GM18505 (cell line): ENCODE results near the gene TRPM2.

ENCODE experiments used
- ATAC-seq: cut with Tn5 transposase; IDR thresholded peaks from one replicate; pipeline ENCODE4 v1.9.1; 2021; ENCODE audit not compliant: unreplicated experiment
- POLR2A ChIP-seq: IDR thresholded peaks from 4 replicates; pipeline ENCODE4 v1.6.1; 2011; ENCODE audit warnings: borderline replicate concordance; ENCODE audit not compliant: insufficient read depth, insufficient read length; ENCODE audit errors: extremely low read depth

Gene TRPM2

DNA sequence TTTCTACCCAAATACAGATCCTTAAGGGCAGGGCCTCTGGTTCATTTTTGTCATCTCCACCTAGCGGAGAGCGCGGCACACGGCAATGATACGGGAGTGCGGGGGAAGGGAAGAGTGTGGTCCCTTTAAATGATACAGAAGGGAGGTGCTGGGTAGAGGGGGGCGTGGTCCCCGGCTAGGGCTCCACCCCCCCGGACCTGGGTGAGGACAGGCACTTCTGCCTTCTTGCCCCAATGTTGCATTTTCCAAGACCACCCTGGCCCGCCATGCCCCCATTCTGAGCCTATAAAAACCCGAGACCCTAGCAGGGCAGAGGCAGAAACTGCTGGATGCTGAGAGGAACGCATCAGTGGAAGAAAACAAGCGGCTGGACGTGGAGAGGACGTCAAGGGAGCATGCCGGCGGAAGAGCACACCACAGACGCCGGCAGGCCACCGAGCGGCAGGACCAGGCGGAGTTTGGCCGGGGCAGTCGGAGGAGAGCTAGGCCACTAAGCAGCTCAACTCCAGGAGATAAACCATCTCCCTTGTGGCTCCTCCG, 131.9 kb downstream of the TRPM2 start:
- ATAC-seq: no peak
- no peak for TF ChIP-seq POLR2A

DNA sequence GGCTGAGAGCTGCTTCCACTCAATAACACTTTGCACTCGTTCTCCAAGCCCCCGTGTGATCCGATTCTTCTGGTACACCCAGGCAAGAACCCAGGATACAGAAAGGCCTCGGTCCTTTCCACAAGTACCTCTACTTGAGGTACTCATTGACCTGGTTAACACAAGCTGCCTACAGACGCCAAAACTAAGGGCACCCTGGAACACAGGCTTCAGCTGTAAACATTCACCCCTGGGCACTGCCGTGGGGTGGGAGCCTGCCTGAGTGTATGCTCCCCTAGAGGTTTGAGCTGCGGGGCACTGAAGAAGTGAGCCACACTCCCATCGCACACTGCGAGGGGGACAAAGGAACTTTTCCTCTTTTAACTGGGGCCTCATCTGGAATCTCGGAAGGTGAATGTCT, 132.4 kb downstream of the TRPM2 start:
- no peak for ATAC-seq
- no peak for TF ChIP-seq POLR2A

DNA sequence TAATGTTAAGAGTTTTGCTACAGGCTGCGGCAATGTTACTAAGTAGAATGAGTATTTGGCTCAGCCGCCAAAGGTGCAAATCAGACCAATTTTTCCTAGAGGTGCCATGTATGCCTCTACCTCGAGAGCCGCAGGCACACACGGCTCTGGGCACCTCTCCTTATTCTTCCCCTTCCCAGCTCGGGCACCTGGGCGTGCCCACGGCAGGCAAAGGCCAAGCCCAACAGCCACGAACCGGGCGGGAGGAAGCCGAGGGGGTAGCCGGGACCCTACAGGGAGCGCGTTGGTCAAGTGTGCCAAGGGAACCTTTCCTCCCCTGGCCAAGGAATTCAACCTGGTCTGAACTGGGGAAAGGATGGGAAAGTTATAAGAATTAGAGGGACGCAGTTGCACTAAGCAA, 132.9 kb downstream of the TRPM2 start:
- no peak for TF ChIP-seq POLR2A
- no peak for ATAC-seq

DNA sequence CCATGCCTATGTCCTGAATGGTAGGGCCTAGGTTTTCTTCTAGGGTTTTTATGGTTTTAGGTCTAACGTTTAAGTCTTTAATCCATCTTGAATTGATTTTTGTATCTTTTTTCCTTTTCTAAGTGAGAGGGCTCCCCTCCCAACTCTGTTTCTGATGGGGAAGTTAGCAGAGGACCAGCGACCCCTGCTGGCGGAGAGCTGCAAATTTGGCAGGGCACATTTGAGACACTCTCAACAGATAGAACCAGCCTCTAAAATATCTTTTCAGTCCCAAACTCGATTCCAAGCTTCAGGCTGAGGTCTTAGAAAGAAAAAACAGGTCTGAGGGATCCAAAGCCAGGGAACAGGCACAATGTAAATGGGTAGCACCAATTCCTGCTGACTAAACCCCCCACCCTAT, 134.4 kb downstream of the TRPM2 start:
- no peak for TF ChIP-seq POLR2A
- no peak for ATAC-seq

DNA sequence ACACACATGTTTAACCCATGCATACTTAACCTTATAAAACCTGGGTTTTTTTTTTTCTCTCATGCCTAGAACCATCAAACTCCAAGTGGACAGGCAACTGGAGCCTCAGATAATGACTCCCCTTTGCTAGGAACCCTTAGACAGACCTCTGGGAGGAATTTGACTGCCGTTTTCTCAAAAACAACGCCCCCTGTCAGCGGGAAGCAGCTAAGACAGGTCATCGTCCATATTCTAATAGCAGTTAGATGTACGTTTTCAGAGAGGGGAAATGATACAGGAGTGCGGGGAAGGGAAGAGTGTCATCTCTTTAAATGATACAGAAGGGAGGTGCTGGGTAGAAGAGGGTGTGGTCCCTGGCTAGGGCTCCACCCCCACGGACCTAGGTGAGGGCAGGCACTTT, 136.5 kb downstream of the TRPM2 start:
- ATAC-seq: no peak
- TF ChIP-seq POLR2A: no peak

DNA sequence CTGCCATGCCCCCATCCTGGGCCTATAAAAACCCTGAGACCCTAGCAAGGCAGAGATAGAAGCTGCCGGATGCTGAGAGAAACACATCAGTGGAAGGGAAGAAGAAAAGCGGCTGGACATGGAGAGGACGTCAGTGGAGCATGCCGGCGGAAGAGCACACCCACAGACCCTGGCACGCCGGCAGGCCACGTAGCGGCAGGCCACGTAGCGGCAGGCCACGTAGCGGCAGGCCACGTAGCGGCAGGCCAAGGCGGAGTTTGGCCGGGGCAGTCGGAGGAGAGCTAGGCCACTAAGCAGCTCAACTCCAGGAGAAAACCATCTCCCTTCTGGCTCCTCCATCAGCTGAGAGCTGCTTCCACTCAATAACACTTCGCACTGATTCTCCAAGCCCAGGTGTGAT, 137.0 kb downstream of the TRPM2 start:
- no peak for TF ChIP-seq POLR2A
- no peak for ATAC-seq

DNA sequence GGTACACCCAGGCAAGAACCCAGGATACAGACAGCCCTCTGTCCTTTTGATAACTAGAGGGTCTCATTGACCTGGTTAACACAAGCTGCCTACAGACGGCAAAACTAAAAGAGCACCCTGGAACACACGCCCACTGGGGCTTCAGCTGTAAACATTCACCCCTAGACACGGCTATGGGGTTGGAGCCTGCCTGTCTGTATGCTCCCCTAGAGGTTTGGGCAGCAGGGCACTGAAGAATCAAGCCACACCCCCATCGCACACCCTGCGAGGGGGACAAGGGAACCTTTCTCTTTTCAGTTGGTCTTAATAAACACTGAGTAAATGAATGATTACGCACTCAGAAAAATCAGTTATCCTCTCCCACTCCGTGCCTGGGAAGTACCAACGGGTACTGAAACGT, 137.4 kb downstream of the TRPM2 start:
- TF ChIP-seq POLR2A: no peak

More for the DNA sequence above, 137.4 kb downstream of the TRPM2 start:
- no peak for ATAC-seq
